LNCaP clone FGC (cell line): ENCODE results near the gene DDX1.

Experiments used
- DNase-seq: peaks from one replicate; pipeline ENCODE4 v3.0.0-alpha.2; 2011; ENCODE audit warnings: low read depth
- H3K4me3 ChIP-seq: 2 replicates; pipeline ENCODE4 v1.5.1; 2011; ENCODE audit warnings: mild to moderate bottlenecking, low read depth, low read length, control low read depth
- TF ChIP-seq, protein P1 (sequence below): IDR thresholded peaks from 2 replicates; pipeline ENCODE4 v1.5.1; 2012; ENCODE audit warnings: mild to moderate bottlenecking; ENCODE audit not compliant: control insufficient read depth, insufficient read depth; ENCODE audit errors: extremely low read depth

DDX1 gene

DNA sequence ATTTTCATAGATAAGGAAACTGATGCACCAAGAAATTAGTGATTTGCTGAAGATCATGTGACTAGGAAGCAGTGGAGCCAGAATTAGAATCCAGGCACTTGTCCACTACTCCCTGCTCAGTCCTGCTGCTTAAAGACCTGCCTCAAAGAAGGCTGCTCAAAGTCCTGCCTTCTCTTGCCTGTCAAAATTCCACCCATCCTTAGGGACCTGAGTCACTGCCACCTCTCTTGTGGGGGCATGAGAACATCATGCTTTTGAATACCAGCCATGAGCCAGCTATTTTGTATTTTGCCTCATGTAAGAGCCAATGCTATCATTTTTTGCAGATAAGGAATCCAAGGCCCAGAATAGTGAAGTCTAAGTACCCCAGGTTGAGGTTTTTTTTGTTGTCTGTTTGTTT, 47.1 kb downstream of the DDX1 start:
- TF ChIP-seq, protein P1, sequence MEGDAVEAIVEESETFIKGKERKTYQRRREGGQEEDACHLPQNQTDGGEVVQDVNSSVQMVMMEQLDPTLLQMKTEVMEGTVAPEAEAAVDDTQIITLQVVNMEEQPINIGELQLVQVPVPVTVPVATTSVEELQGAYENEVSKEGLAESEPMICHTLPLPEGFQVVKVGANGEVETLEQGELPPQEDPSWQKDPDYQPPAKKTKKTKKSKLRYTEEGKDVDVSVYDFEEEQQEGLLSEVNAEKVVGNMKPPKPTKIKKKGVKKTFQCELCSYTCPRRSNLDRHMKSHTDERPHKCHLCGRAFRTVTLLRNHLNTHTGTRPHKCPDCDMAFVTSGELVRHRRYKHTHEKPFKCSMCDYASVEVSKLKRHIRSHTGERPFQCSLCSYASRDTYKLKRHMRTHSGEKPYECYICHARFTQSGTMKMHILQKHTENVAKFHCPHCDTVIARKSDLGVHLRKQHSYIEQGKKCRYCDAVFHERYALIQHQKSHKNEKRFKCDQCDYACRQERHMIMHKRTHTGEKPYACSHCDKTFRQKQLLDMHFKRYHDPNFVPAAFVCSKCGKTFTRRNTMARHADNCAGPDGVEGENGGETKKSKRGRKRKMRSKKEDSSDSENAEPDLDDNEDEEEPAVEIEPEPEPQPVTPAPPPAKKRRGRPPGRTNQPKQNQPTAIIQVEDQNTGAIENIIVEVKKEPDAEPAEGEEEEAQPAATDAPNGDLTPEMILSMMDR = no peak
- H3K4me3 ChIP-seq = no peak overlapping the region
- no peak for DNase-seq

DNA sequence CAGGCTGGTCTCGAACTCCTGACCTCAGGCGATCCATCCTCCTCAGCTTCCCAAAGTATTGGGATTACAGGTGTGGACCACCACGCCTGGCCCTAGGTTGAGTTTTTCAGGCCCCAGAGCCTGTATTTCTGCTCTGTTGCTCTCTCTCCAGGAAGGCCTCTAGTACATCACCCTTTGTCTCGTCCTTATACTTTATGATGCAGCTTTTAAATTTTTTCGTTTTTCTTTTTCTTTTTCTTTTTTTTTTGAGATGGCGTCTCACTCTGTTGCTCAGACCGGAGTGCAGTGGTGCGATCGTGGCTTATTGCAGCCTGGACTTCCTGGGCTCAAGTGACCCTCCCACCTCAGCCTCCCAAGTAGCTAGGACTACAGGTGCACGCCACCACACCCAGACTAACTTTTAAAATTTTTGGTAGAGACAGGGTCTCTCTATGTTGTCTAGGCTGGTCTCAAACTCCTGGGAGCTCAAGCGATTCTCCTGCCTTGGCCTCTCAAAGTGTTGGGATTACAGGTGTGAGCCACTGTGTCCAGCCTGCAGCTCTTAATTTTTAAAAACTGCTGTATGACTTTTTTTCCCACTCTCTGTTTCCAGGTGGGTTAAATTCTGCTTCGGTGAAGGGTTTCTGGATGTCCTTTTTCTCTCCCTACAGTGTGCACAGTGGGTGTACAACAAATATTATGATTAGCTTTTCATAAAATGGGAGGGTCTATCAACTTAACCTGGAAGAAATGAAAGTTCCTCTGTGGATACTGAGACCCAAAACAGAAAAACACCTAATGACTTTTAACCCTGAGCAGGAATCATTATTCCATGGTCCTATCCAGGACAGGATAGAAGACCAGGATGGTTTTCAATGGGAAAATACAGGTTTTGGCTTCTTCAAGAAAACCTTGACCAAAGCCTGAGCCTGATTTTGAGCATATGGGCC, 47.9 kb downstream of the DDX1 start:
- no peak overlapping the region for H3K4me3 ChIP-seq
- DNase-seq = no peak
- TF ChIP-seq, protein P1 = no peak

DNA sequence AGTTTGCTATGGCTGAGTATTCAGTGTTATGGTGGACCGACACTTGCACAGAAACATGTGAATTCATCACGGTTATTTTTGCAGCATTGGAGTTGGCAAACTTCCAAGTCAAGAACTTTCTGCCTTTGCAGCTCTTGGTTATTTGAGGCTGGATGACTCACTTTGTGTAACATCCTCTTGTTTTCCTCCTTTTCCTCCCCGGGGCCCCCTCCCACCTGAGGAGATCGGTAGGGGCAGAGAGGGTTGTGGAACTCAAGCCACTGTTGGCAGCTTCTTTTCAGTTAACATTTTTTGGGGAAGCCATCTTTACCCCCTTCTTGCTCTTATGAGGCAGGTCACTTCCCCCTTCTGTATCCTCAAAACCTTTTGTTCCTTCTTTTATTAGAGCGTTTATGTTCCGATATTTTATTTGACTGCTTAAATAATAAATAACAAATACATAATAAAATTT, 48.6 kb downstream of the DDX1 start:
- TF ChIP-seq, protein P1 = no peak
- no peak overlapping the region for H3K4me3 ChIP-seq
- no peak for DNase-seq

GRCh38 chr2:15640784-15641183, 49.1 kb downstream of the DDX1 start:
- DNase-seq = no peak
- H3K4me3 ChIP-seq = no peak overlapping the region
- TF ChIP-seq, protein P1 = no peak

- TF ChIP-seq, protein P1 = no peak
- no peak for DNase-seq
- H3K4me3 ChIP-seq = no peak overlapping the region
These were observed 49.9 kb downstream of the DDX1 start for GRCh38 chr2:15641530-15641982.

DNA sequence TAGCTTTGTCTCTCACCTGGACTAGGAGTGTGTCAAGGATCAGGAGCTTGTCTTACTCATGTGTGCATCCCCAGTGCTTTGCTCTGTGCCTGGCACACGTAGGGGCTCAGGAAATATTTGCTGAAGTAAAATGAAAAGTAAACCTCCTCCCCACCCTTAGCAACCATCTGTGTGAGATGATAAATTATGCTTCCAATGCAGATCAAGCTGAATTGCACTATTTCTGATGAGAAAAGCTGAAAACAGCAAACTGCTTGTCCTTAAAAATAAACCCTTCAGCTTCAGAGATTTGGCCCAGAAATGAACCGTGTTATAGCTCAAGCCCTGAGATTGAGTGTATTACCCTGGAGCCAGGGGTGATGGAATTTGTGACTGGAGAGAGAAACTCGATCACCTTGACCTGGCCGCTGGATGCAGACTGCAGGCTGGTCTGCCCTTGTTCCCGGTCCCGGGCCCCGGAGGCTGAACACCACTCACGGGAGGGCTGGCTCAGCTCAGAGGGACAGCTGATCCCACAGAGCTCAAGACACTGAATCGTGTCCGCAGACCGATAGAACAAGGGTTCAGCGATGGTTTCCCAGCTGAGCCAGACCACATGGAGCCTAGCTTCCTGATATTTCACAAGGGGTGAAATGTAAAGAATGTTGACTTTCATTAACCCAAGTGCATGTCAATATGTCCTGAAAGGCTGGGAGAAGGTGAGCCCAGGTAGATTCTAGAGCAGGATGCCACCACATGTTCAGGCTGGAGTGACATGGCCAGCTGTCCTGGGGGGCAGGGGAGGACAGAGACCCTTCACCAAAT, 50.5 kb downstream of the DDX1 start:
- H3K4me3 ChIP-seq = no peak overlapping the region
- DNase-seq = no peak
- TF ChIP-seq, protein P1 = no peak
